ENCODE results near the gene KCTD5.
"Not testable (repeated sequence)": the region's sequence is repeated elsewhere in the genome, so short reads cannot be mapped to it uniquely, and the experiment has no call there.

- not testable (repeated sequence) for TF ChIP-seq CTCF, POLR2A, POLR2AphosphoS5 (IDR thresholded peaks at IDR 0.05)
These were observed 3.9 kb upstream of the KCTD5 start for GRCh38 chr16:2678206-2678965.

Measured in sigmoid colon (tissue), 4 donors.